GM12892 (cell line): ENCODE results near the gene AIDA.
"Not testable (repeated sequence)": the region's sequence is repeated elsewhere in the genome, so short reads cannot be mapped to it uniquely, and the experiment has no call there.

Experiments
- DNase-seq: peaks from one replicate; pipeline ENCODE4 v3.0.0; 2011; ENCODE audit not compliant: insufficient read length
- FAIRE-seq: peaks from 2 replicates; lab custom pipeline; 2011; peaks lifted over from hg19 to GRCh38; lab: Jason Lieb, UNC
- POLR2A ChIP-seq: IDR thresholded peaks from 2 replicates; pipeline ENCODE4 v1.6.1; 2011; ENCODE audit warnings: low read depth, low read length, control low read depth
- POLR2AphosphoS5 ChIP-seq: IDR thresholded peaks from 2 replicates; pipeline ENCODE4 v1.6.1; 2011; ENCODE audit warnings: low read depth, low read length, control low read depth
- TAF1 ChIP-seq: IDR thresholded peaks from 2 replicates; pipeline ENCODE4 v1.6.1; 2011; ENCODE audit warnings: low read depth, mild to moderate bottlenecking, control low read depth, low read length, borderline replicate concordance

The AIDA gene

GRCh38 chr1:222706815-222707214 lies 5.5 kb downstream of the AIDA start:
- DNase-seq (no peak), FAIRE-seq (no peak)
- TF ChIP-seq POLR2A (no peak), TAF1 (no peak), POLR2AphosphoS5 (no peak)

- TF ChIP-seq POLR2A (no peak), TAF1 (no peak), POLR2AphosphoS5 (no peak)
- DNase-seq (no peak), FAIRE-seq (no peak)
Measured at GRCh38 chr1:222704260-222704659, 8.0 kb downstream of the AIDA start.

- TF ChIP-seq POLR2A, result no peak
- TF ChIP-seq TAF1, result no peak
- no peak for TF ChIP-seq POLR2AphosphoS5
- FAIRE-seq (no peak), DNase-seq (no peak)
Measured at GRCh38 chr1:222702210-222702609, 10.1 kb downstream of the AIDA start.

GRCh38 chr1:222697826-222698225 lies 14.5 kb downstream of the AIDA start:
- DNase-seq (no peak), FAIRE-seq (no peak)
- no peak for TF ChIP-seq POLR2AphosphoS5
- no peak for TF ChIP-seq TAF1
- no peak for TF ChIP-seq POLR2A

GRCh38 chr1:222697203-222697602 lies 15.1 kb downstream of the AIDA start:
- TF ChIP-seq POLR2AphosphoS5 (no peak), POLR2A (no peak), TAF1 (no peak)
- FAIRE-seq (no peak), DNase-seq (no peak)

- DNase-seq, result no peak
- TF ChIP-seq TAF1, result no peak
- TF ChIP-seq POLR2A, result no peak
- no peak for TF ChIP-seq POLR2AphosphoS5
- no peak for FAIRE-seq
Measured at GRCh38 chr1:222696741-222697140, 15.6 kb downstream of the AIDA start.

GRCh38 chr1:222694927-222695326 lies 17.4 kb downstream of the AIDA start:
- DNase-seq, result no peak

GRCh38 chr1:222691016-222691415 lies 21.3 kb downstream of the AIDA start:
- no peak for DNase-seq
- TF ChIP-seq POLR2AphosphoS5, result no peak
- no peak for TF ChIP-seq POLR2A
- no peak for TF ChIP-seq TAF1
- no peak for FAIRE-seq

More at GRCh38 chr1:222694927-222695326, 17.4 kb downstream of the AIDA start:
- TF ChIP-seq POLR2A, result no peak
- TF ChIP-seq POLR2AphosphoS5, result no peak
- no peak for TF ChIP-seq TAF1
- FAIRE-seq, result no peak

- FAIRE-seq, result no peak
- TF ChIP-seq TAF1 (no peak), POLR2AphosphoS5 (no peak), POLR2A (no peak)
- DNase-seq, result no peak
Measured at GRCh38 chr1:222680080-222680479, 32.2 kb downstream of the AIDA start.

- TF ChIP-seq TAF1 (no peak), POLR2A (no peak), POLR2AphosphoS5 (no peak)
- no peak for DNase-seq
- no peak for FAIRE-seq
Measured at GRCh38 chr1:222670110-222670509, 42.2 kb downstream of the AIDA start.

GRCh38 chr1:222669107-222669506 lies 43.2 kb downstream of the AIDA start:
- DNase-seq, FAIRE-seq: not testable (repeated sequence)

- not testable (repeated sequence) for FAIRE-seq, DNase-seq
Measured at GRCh38 chr1:222668184-222668583, 44.1 kb downstream of the AIDA start.

GRCh38 chr1:222665964-222666363 lies 46.3 kb downstream of the AIDA start:
- FAIRE-seq (no peak), DNase-seq (no peak)
- no peak for TF ChIP-seq POLR2AphosphoS5
- TF ChIP-seq POLR2A, result no peak
- no peak for TF ChIP-seq TAF1

- TF ChIP-seq TAF1 (no peak), POLR2A (no peak), POLR2AphosphoS5 (no peak)
- no peak for DNase-seq
- no peak for FAIRE-seq
Measured at GRCh38 chr1:222663431-222663934, 48.8 kb downstream of the AIDA start.

- TF ChIP-seq POLR2A (no peak), POLR2AphosphoS5 (no peak), TAF1 (no peak)
- FAIRE-seq (no peak), DNase-seq (no peak)
Measured at GRCh38 chr1:222657899-222658298, 54.4 kb downstream of the AIDA start.
